ENCODE data around the gene ZMYND12.

DNA sequence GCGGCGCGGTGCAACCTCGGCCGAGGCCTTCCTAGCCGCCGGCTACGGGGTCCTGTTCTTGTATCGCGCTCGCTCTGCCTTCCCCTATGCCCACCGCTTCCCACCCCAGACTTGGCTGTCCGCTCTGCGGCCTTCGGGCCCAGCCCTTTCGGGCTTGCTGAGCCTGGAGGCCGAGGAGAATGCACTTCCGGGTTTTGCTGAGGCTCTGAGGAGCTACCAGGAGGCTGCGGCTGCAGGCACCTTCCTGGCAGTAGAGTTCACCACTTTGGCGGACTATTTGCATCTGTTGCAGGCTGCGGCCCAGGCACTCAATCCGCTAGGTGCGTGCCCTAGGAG lies 900 bp upstream of the ZMYND12 start:
- TF ChIP-seq, protein P1, sequence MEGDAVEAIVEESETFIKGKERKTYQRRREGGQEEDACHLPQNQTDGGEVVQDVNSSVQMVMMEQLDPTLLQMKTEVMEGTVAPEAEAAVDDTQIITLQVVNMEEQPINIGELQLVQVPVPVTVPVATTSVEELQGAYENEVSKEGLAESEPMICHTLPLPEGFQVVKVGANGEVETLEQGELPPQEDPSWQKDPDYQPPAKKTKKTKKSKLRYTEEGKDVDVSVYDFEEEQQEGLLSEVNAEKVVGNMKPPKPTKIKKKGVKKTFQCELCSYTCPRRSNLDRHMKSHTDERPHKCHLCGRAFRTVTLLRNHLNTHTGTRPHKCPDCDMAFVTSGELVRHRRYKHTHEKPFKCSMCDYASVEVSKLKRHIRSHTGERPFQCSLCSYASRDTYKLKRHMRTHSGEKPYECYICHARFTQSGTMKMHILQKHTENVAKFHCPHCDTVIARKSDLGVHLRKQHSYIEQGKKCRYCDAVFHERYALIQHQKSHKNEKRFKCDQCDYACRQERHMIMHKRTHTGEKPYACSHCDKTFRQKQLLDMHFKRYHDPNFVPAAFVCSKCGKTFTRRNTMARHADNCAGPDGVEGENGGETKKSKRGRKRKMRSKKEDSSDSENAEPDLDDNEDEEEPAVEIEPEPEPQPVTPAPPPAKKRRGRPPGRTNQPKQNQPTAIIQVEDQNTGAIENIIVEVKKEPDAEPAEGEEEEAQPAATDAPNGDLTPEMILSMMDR (conservative IDR thresholded peaks at IDR 0.05; ENCODE audit: low read depth, low read length), result no peak
- TF ChIP-seq EZH2 (IDR thresholded peaks at IDR 0.05; ENCODE audit: borderline replicate concordance, low read depth, low read length, poor library complexity, severe bottlenecking), result no peak

Data from A673 (cell line).